Ascending aorta (tissue), 2 donors: ENCODE results near the gene FOXP1. TPM values are rescaled to one million over a fixed set of nuclear protein-coding genes. Genes with fewer than 3 reads are reported as not detected.

Experiments used
- DNase-seq, 2 donors: peaks; one replicate each; pipeline ENCODE4 v3.0.0-alpha.2; 2019; ENCODE audit warnings: low spot score in 2 of 2
- H3K27ac ChIP-seq, 2 donors: fragments of 200-600 bp; sonication (generic); one replicate each; pipeline ENCODE4 v1.5.1; 2016 to 2017; ENCODE audit warnings: mild to moderate bottlenecking in 1 of 2
- H3K27me3 ChIP-seq: fragments of 200-600 bp; sonication (generic); one replicate; pipeline ENCODE4 v1.5.1; 2017
- H3K36me3 ChIP-seq, 2 donors: fragments of 200-600 bp; sonication (generic); one replicate each; pipeline ENCODE4 v1.5.1; 2016
- H3K4me1 ChIP-seq, 2 donors: fragments of 200-600 bp; sonication (generic); one replicate each; pipeline ENCODE4 v1.5.1; 2016 to 2017; ENCODE audit warnings: mild to moderate bottlenecking in 1 of 2
- H3K4me3 ChIP-seq, 2 donors: fragments of 200-600 bp; sonication (generic); one replicate each; pipeline ENCODE4 v1.5.1; 2016 to 2017; ENCODE audit warnings: mild to moderate bottlenecking in 1 of 2
- H3K9me3 ChIP-seq, 2 donors: fragments of 200-600 bp; sonication (generic); one replicate each; pipeline ENCODE4 v1.5.1; 2016
- intact Hi-C: fragments of 100-400 bp; cut with DNase I; formaldehyde crosslinking; loops from one replicate; pipeline ENCODE4 v1.15.1; 2023
- total RNA-seq: library from RNA; depleted of rRNA; stranded (reverse); fragments of >200 nt; gene quantifications from one replicate; pipeline ENCODE4 v1.1.0, GENCODE V29; 2016
- TF ChIP-seq, protein P1 (sequence below), 3 experiments: fragments of 200-600 bp in 2 of 3; fragments of 450-650 bp in 1 of 3; sonication (generic) in 2 of 3; IDR thresholded peaks; one replicate each; pipeline ENCODE4 v1.5.1; 2016 to 2019; ENCODE audit warnings: antibody characterized with exemption in 3 of 3, mild to moderate bottlenecking in 1 of 3, moderate library complexity in 1 of 3

Gene FOXP1
- total RNA-seq, 1 donor from 2014 or later, result 171 TPM

DNA sequence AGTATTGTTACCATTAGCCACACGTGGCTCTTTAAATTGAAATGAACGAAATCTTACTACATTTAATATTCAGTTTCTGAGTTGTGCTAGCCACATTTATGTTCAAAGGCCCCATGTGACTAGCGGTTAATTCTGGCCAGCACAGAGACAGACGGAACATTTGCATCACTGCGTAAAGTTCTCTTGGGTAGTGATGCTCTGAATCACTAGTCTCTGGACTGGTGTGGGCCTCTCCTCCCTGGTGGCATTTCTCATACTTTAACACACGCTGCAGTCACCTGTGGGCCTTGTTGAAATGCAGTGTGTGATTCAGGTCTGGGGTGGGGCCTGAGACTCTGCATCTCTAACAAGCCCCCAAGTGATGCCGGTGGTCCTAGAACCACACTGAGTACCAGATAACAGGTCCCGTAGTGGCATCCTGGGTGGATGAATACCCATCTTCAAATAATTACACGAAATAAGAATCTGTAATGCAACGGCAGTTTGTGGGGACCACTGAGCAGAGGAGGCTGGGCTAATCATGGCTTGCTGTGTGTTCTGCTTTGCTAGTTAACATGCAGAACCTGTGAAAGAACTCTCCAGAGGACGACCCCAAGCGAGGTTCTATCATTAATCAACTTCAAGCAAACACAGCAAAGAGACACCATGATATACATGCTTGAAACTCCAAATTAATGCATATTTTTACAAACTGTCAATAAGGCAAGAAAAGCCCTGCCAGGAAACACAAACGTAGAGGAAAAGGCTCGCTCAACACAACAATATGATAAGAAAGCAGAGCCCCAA is 623.8 kb downstream of the FOXP1 start:
- DNase-seq, result no peak
- Histone ChIP-seq H3K36me3 (peaks cover 38 to 69% of the 10 kb centered on the region in 2 donors), H3K27me3 (no peaks in the 10 kb centered on the region), H3K4me3 (no peak overlapping the region), H3K4me1 (peaks cover 7 to 15% of the 10 kb centered on the region in 2 donors), H3K27ac (no peak overlapping the region), H3K9me3 (no peaks in the 10 kb centered on the region)
- intact Hi-C loops, result loop anchor here (5.0 kb wide), 1 partner anchor 242 kb away; no protein-coding TSS in a partner anchor
- TF ChIP-seq, protein P1, sequence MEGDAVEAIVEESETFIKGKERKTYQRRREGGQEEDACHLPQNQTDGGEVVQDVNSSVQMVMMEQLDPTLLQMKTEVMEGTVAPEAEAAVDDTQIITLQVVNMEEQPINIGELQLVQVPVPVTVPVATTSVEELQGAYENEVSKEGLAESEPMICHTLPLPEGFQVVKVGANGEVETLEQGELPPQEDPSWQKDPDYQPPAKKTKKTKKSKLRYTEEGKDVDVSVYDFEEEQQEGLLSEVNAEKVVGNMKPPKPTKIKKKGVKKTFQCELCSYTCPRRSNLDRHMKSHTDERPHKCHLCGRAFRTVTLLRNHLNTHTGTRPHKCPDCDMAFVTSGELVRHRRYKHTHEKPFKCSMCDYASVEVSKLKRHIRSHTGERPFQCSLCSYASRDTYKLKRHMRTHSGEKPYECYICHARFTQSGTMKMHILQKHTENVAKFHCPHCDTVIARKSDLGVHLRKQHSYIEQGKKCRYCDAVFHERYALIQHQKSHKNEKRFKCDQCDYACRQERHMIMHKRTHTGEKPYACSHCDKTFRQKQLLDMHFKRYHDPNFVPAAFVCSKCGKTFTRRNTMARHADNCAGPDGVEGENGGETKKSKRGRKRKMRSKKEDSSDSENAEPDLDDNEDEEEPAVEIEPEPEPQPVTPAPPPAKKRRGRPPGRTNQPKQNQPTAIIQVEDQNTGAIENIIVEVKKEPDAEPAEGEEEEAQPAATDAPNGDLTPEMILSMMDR (IDR thresholded peaks at IDR 0.05), result no peak

GRCh38 chr3:70952033-70952747 is 631.3 kb downstream of the FOXP1 start:
- no peak overlapping the region for H3K27ac ChIP-seq
- H3K36me3 ChIP-seq, result peaks cover 0 to 7% of the 10 kb centered on the region in 2 donors
- no peaks in the 10 kb centered on the region for H3K27me3 ChIP-seq
- TF ChIP-seq, protein P1 (IDR thresholded peaks at IDR 0.05), result no peak
- H3K4me3 ChIP-seq, result no peak overlapping the region
- DNase-seq, result no peak
- no peaks in the 10 kb centered on the region for H3K9me3 ChIP-seq
- H3K4me1 ChIP-seq, result peaks cover 4 to 14% of the 10 kb centered on the region in 2 donors
- intact Hi-C loops, result no loop called here

DNA sequence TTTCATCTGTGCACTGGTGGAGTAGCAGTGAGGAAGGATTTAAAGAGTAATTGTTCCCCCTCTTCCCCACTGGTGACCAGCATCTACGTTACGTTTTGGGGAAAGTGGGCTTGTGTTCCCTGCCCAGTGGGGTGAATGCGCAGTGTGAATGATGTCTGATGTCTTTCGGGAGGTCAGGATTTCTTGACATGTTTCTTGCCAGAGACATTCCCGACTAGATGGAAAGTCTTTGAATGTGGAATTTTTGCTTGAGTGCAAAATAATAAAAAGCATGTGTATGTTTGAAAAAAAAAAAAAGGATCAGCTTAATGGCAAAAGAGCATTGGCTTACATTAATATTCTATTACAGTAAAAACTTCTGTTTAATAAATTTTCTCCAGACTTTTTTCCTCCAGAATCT is 632.2 kb downstream of the FOXP1 start:
- Histone ChIP-seq H3K27me3 (no peaks in the 10 kb centered on the region), H3K4me3 (no peak overlapping the region), H3K9me3 (no peaks in the 10 kb centered on the region), H3K36me3 (peaks cover 0 to 5% of the 10 kb centered on the region in 2 donors), H3K27ac (no peak overlapping the region), H3K4me1 (peaks cover 0 to 7% of the 10 kb centered on the region in 2 donors)
- TF ChIP-seq, protein P1 (IDR thresholded peaks at IDR 0.05), result no peak
- intact Hi-C loops, result no loop called here
- no peak for DNase-seq

GRCh38 chr3:70947579-70947978 is 635.9 kb downstream of the FOXP1 start:
- H3K36me3 ChIP-seq, result no peaks in the 10 kb centered on the region
- no peaks in the 10 kb centered on the region for H3K27me3 ChIP-seq
- TF ChIP-seq, protein P1 (IDR thresholded peaks at IDR 0.05), result no peak
- H3K27ac ChIP-seq, result no peak overlapping the region
- no peak for DNase-seq
- H3K4me1 ChIP-seq, result no peaks in the 10 kb centered on the region
- intact Hi-C loops, result no loop called here
- H3K4me3 ChIP-seq, result no peak overlapping the region
- no peaks in the 10 kb centered on the region for H3K9me3 ChIP-seq

DNA sequence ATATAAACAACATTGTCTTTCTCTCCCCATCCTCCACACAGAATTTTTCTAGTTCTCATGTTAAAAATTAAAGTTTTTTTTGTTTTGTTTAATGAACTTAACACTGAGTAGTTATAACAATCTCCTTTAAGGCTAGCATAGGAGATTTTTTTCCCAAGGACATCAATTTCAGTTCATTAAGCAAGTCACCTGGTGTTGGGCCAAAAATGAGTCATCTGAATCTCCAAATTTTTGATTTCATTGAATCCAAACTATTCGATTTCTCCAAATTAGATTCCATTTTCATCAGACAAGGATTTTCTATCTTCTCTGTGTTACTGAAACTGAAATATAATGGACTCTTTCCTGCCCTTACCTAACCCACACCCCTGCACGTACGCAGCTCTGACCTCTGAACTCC is 639.6 kb downstream of the FOXP1 start:
- H3K4me3 ChIP-seq, result no peak overlapping the region
- TF ChIP-seq, protein P1 (IDR thresholded peaks at IDR 0.05), result no peak
- DNase-seq, result no peak
- no peaks in the 10 kb centered on the region for H3K27me3 ChIP-seq
- intact Hi-C loops, result no loop called here
- no peaks in the 10 kb centered on the region for H3K4me1 ChIP-seq
- H3K27ac ChIP-seq, result no peak overlapping the region
- H3K9me3 ChIP-seq, result no peaks in the 10 kb centered on the region
- H3K36me3 ChIP-seq, result no peaks in the 10 kb centered on the region
